Thyroid gland (tissue), 4 donors: Measurements from ENCODE around the gene NOX1.

Source experiments
- CTCF ChIP-seq, 6 experiments: fragments of 200-600 bp in 3 of 6; fragments of 450-650 bp in 3 of 6; sonication (generic) in 3 of 6; IDR thresholded peaks; one replicate each; pipeline ENCODE4 v1.5.1; 2016 to 2019; ENCODE audit warnings: antibody characterized with exemption in 6 of 6, mild to moderate bottlenecking in 2 of 6, inconsistent platforms in 1 of 6, moderate library complexity in 1 of 6
- POLR2A ChIP-seq, 2 donors: fragments of 450-650 bp; IDR thresholded peaks; one replicate each; pipeline ENCODE4 v1.6.1; 2017; ENCODE audit warnings: antibody characterized with exemption in 2 of 2, mild to moderate bottlenecking in 2 of 2, moderate library complexity in 1 of 2

GRCh38 chrX:100852810-100853209 is 21.3 kb downstream of the NOX1 start:
- no peak for TF ChIP-seq CTCF (IDR thresholded peaks at IDR 0.05)
- no peak for TF ChIP-seq POLR2A (IDR thresholded peaks at IDR 0.05)
